A549 (cell line): Measurements from ENCODE around the gene TBC1D1. TPM values are rescaled to one million over a fixed set of nuclear protein-coding genes. Genes with fewer than 3 reads are reported as not detected.

Experiments
- ATAC-seq, 2 experiments: fragments of 200-7000 bp in 1 of 2; fragments of >200 bp in 1 of 2; cut with Nextera tagmentation in 1 of 2; cut with Tn5 transposase in 1 of 2; 3 replicates each; pipeline versions ENCODE4 v1.8.0 to v1.9.1; 2018 to 2020; ENCODE audit warnings: mild to moderate bottlenecking in 1 of 2, moderate library complexity in 1 of 2
- CTCF ChIA-PET: fragments of 300-600 bp; sonication (Branson Sonifier 250); formaldehyde crosslinking; extraction: SDS; loops from one replicate; lab custom pipeline; 2021; ENCODE audit warnings: antibody characterized with exemption, inconsistent platforms; lab: Yijun Ruan, JAX
- POLR2A ChIA-PET: fragments of 350-600 bp; formaldehyde crosslinking; extraction: SDS; loops from one replicate; lab custom pipeline; 2021; ENCODE audit warnings: antibody characterized with exemption, inconsistent platforms; lab: Yijun Ruan, JAX
- DNase-seq, 2 experiments: peaks; one replicate each; pipeline versions ENCODE4 v3.0.0 to v3.0.0-alpha.2; 2011 to 2016; ENCODE audit warnings: low read depth in 1 of 2, low spot score in 1 of 2
- FAIRE-seq: peaks from 2 replicates; lab custom pipeline; 2011; peaks lifted over from hg19 to GRCh38; lab: Jason Lieb, UNC
- H3K27ac ChIP-seq, 2 experiments: fragments of >200 bp; sonication (Bioruptor Twin); formaldehyde crosslinking; 3 replicates each; pipeline ENCODE4 v1.5.1; 2016 to 2017
- H3K4me1 ChIP-seq: fragments of >200 bp; sonication (Bioruptor Twin); formaldehyde crosslinking; 3 replicates; pipeline ENCODE4 v1.6.1; 2016
- H3K4me2 ChIP-seq: fragments of >200 bp; sonication (Bioruptor Twin); formaldehyde crosslinking; 3 replicates; pipeline ENCODE4 v1.6.1; 2016
- H3K4me3 ChIP-seq: fragments of >200 bp; sonication (Bioruptor Twin); formaldehyde crosslinking; 3 replicates; pipeline ENCODE4 v1.5.1; 2016
- H3K9me3 ChIP-seq: fragments of >200 bp; sonication (Bioruptor Twin); formaldehyde crosslinking; 3 replicates; pipeline ENCODE4 v1.6.1; 2016
- CBX2 ChIP-seq: fragments of 200-600 bp; sonication (generic); IDR thresholded peaks from 2 replicates; pipeline ENCODE4 v1.6.1; 2016; ENCODE audit warnings: low read depth, mild to moderate bottlenecking, borderline replicate concordance
- CBX8 ChIP-seq: fragments of 200-600 bp; sonication (generic); IDR thresholded peaks from 2 replicates; pipeline ENCODE4 v1.6.1; 2016
- CEBPB ChIP-seq, 2 experiments: fragments of >200 bp in 1 of 2; sonication (Bioruptor Twin) in 1 of 2; formaldehyde crosslinking in 1 of 2; IDR thresholded peaks; 2 replicates each; pipeline ENCODE4 v1.6.1; 2012 to 2016
- CHD2 ChIP-seq: fragments of 150-350 bp; IDR thresholded peaks from 2 replicates; pipeline ENCODE4 v1.6.1; 2014; ENCODE audit warnings: low read length; ENCODE audit not compliant: partially characterized antibody
- E2F6 ChIP-seq: IDR thresholded peaks from 2 replicates; pipeline ENCODE4 v1.6.1; 2012; ENCODE audit warnings: low read depth, borderline replicate concordance
- EHF ChIP-seq: fragments of 250-450 bp; sonication (Bioruptor Pico); IDR thresholded peaks from 2 replicates; pipeline ENCODE4 v1.5.0; 2020; ENCODE audit warnings: mild to moderate bottlenecking
- EHMT2 ChIP-seq: fragments of 200-600 bp; sonication (generic); IDR thresholded peaks from 2 replicates; pipeline ENCODE4 v1.6.1; 2016; ENCODE audit warnings: antibody characterized with exemption, low read depth, mild to moderate bottlenecking, moderate library complexity
- GATA3 ChIP-seq: IDR thresholded peaks from 2 replicates; pipeline ENCODE4 v1.6.1; 2012; ENCODE audit warnings: borderline replicate concordance
- HMGXB4 ChIP-seq: fragments of 250-450 bp; sonication (Bioruptor Pico); IDR thresholded peaks from 2 replicates; pipeline ENCODE4 v1.5.0; 2021; ENCODE audit warnings: mild to moderate bottlenecking, moderate library complexity, borderline replicate concordance
- HOXB13 ChIP-seq: fragments of 250-450 bp; sonication (Bioruptor Pico); IDR thresholded peaks from 2 replicates; pipeline ENCODE4 v1.5.0; 2020; ENCODE audit warnings: low read depth, mild to moderate bottlenecking, moderate library complexity
- JUN ChIP-seq, 2 experiments: fragments of >200 bp; sonication (Bioruptor Twin); formaldehyde crosslinking; IDR thresholded peaks; 2 replicates in 1 of 2; 3 replicates in 1 of 2; pipeline ENCODE4 v1.6.1; 2016 to 2017
- KDM5A ChIP-seq: fragments of 200-600 bp; sonication (generic); IDR thresholded peaks from 2 replicates; pipeline ENCODE4 v1.6.1; 2016; ENCODE audit warnings: antibody characterized with exemption, mild to moderate bottlenecking
- MAZ ChIP-seq: fragments of 150-350 bp; IDR thresholded peaks from 2 replicates; pipeline ENCODE4 v1.6.1; 2014; ENCODE audit warnings: antibody characterized with exemption, low read depth, low read length, borderline replicate concordance
- NR3C1 ChIP-seq: fragments of >200 bp; sonication (Bioruptor Twin); formaldehyde crosslinking; IDR thresholded peaks from 3 replicates; pipeline ENCODE4 v1.6.1; 2017
- PHF8 ChIP-seq: fragments of 200-600 bp; sonication (generic); IDR thresholded peaks from 2 replicates; pipeline ENCODE4 v1.6.1; 2016; ENCODE audit warnings: low read depth, mild to moderate bottlenecking, antibody characterized with exemption, moderate library complexity, borderline replicate concordance
- POLR2AphosphoS2 ChIP-seq: conservative IDR thresholded peaks from 2 replicates; pipeline ENCODE4 v1.6.1; 2012; ENCODE audit warnings: low read length, improper control_type of control experiment, inconsistent platforms
- RCOR1 ChIP-seq: fragments of 150-350 bp; IDR thresholded peaks from 2 replicates; pipeline ENCODE4 v1.6.1; 2014; ENCODE audit warnings: antibody characterized with exemption, low read length, low read depth
- REST ChIP-seq: fragments of 200-600 bp; sonication (generic); IDR thresholded peaks from 2 replicates; pipeline ENCODE4 v1.6.1; 2016; ENCODE audit warnings: antibody characterized with exemption, mild to moderate bottlenecking, moderate library complexity
- RFX5 ChIP-seq: fragments of 450-650 bp; IDR thresholded peaks from 2 replicates; pipeline ENCODE4 v1.7.1; 2014; ENCODE audit warnings: antibody characterized with exemption, mild to moderate bottlenecking, moderate library complexity
- SREBF2 ChIP-seq: fragments of 450-650 bp; IDR thresholded peaks from 2 replicates; pipeline ENCODE4 v1.6.1; 2014; ENCODE audit warnings: mild to moderate bottlenecking, moderate library complexity
- TFCP2L1 ChIP-seq: fragments of 250-450 bp; sonication (Bioruptor Pico); IDR thresholded peaks from 2 replicates; pipeline ENCODE4 v1.5.0; 2021; ENCODE audit warnings: mild to moderate bottlenecking
- USF2 ChIP-seq: fragments of 450-650 bp; IDR thresholded peaks from 2 replicates; pipeline ENCODE4 v1.6.1; 2014; ENCODE audit warnings: antibody characterized with exemption
- ZNF302 ChIP-seq: fragments of 250-450 bp; sonication (Bioruptor Pico); IDR thresholded peaks from 2 replicates; pipeline ENCODE4 v1.9.0; 2021; ENCODE audit warnings: inconsistent platforms, mild to moderate bottlenecking, moderate library complexity
- WGBS: methylation state at CpG from one replicate; pipeline ENCODE4 v1.1.6; 2017; ENCODE audit errors: missing lambda C conversion rate; 5-methylcytosine and 5-hydroxymethylcytosine counted together
- polyA plus RNA-seq, 4 experiments: library from polyadenylated mRNA; depleted of rRNA in 3 of 4; stranded (reverse); fragments of >200 nt; fragmentation: RNase III in 1 of 4; extraction: RNeasy Plus Mini Kit Qiagen cat#74134 plus additional on column Dnase treatment in 1 of 4; gene quantifications; 2 replicates in 3 of 4; 3 replicates in 1 of 4; pipeline ENCODE4 v1.2.3, GENCODE V29; 2011 to 2017
- TF ChIP-seq, protein P1 (sequence below): fragments of >200 bp; sonication (Bioruptor Twin); formaldehyde crosslinking; IDR thresholded peaks from 3 replicates; pipeline ENCODE4 v1.6.1; 2016
- TF ChIP-seq, protein P2 (sequence below): IDR thresholded peaks from 2 replicates; pipeline ENCODE4 v1.6.1; 2012
- TF ChIP-seq, protein P3 (sequence below): IDR thresholded peaks from 2 replicates; pipeline ENCODE4 v1.6.1; 2012

The TBC1D1 gene
- polyA plus RNA-seq, 2 of the 4 experiments (the other 2 are of a cell fraction), result 26.5 to 28.5 TPM

DNA sequence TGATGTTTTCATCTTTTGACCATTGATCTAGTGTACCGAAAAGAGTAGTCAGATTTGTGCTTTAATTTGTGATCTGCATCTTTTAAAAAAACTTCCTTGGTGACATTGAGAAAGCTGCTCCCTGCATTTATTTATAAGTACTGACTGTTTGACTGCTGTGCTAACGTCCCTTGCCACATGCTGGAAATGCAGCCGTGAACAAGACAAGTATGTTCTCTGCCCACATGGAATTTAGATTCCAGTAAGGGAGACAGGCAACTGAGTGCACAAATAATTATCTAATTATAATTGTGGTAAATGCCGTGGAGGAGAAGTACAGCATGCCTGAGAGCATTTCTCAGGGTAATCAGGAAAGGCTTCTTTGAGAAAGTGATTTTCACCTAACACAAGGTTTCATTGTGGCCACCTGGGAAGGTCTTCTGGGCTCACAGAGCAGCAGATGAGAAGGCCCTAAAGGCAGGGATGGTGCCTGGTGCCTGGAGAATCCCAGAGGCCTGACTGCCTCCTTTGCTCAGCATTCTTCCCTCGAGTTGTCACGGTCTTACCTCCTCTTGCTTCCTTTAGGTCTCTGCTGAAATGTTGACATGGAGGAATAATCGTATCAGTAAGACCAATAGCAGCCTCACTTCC lies 125.1 kb downstream of the TBC1D1 start:
- no peak for DNase-seq
- Histone ChIP-seq H3K9me3 (no peaks in the 10 kb centered on the region), H3K4me1 (no peaks in the 10 kb centered on the region; the same call in 2 of the 3 replicates), H3K4me3 (no peak overlapping the region), H3K4me2 (no peak overlapping the region), H3K27ac (no peak overlapping the region)
- CTCF ChIA-PET, result interaction anchor here (1.4 kb wide), 1 partner anchor 20 kb away, joined by 3 read pairs; no protein-coding TSS in a partner anchor
- ATAC-seq, result no peak
- TF ChIP-seq NR3C1 (no peak), POLR2AphosphoS2 (no peak), PHF8 (no peak), E2F6 (no peak), RFX5 (no peak), MAZ (no peak), HOXB13 (CRISPR knock-in tag) (no peak), RCOR1 (no peak)
- TF ChIP-seq, protein P1, sequence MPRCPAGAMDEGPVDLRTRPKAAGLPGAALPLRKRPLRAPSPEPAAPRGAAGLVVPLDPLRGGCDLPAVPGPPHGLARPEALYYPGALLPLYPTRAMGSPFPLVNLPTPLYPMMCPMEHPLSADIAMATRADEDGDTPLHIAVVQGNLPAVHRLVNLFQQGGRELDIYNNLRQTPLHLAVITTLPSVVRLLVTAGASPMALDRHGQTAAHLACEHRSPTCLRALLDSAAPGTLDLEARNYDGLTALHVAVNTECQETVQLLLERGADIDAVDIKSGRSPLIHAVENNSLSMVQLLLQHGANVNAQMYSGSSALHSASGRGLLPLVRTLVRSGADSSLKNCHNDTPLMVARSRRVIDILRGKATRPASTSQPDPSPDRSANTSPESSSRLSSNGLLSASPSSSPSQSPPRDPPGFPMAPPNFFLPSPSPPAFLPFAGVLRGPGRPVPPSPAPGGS, result no peak
- TF ChIP-seq, protein P2, sequence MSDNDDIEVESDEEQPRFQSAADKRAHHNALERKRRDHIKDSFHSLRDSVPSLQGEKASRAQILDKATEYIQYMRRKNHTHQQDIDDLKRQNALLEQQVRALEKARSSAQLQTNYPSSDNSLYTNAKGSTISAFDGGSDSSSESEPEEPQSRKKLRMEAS, result no peak
- FAIRE-seq, result no peak
- POLR2A ChIA-PET, result no interaction called here
- WGBS, result 94% methylated on average over 7 of the region's 7 CpGs

DNA sequence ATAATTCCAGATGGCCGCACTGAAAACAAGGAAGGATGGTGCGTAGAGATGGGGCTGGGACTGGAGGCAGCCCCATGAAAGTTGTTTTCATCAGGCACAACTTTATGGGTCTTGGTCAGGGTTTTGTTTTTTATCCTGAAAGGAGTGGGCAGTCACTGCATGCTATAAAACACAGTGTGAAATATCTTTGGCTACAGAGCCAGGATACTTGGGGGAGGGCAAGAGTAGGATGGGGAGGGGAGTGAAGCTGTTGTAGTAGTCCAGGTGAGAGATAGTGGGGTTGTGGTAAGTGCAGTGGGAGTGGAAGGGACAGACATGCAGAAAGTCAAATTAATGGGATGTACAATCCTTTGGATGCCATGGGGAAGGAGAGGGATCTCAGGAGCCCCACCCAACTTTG lies 125.8 kb downstream of the TBC1D1 start:
- no peak overlapping the region for H3K27ac ChIP-seq
- 92% methylated on average over 2 of the region's 2 CpGs for WGBS
- CTCF ChIA-PET, result interaction anchor here (1.4 to 1.6 kb wide), 2 partner anchors 15 to 19 kb away, joined by 3 read pairs; no protein-coding TSS in a partner anchor
- H3K4me2 ChIP-seq, result no peak overlapping the region
- H3K4me1 ChIP-seq, result no peaks in the 10 kb centered on the region; the same call in 2 of the 3 replicates
- TF ChIP-seq GATA3 (no peak), EHF (no peak), CHD2 (no peak), JUN (IDR thresholded peaks at IDR 0.05) (no peak), HMGXB4 (CRISPR knock-in tag) (no peak), ZNF302 (CRISPR knock-in tag) (no peak), EHMT2 (no peak), CBX8 (no peak), SREBF2 (no peak), CBX2 (no peak), KDM5A (no peak), USF2 (no peak), CEBPB (IDR thresholded peaks at IDR 0.05) (no peak), TFCP2L1 (no peak), REST (no peak)
- TF ChIP-seq, protein P3, sequence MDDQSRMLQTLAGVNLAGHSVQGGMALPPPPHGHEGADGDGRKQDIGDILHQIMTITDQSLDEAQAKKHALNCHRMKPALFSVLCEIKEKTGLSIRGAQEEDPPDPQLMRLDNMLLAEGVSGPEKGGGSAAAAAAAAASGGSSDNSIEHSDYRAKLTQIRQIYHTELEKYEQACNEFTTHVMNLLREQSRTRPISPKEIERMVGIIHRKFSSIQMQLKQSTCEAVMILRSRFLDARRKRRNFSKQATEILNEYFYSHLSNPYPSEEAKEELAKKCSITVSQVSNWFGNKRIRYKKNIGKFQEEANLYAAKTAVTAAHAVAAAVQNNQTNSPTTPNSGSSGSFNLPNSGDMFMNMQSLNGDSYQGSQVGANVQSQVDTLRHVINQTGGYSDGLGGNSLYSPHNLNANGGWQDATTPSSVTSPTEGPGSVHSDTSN, result no peak
- no peak for DNase-seq
- H3K4me3 ChIP-seq, result no peak overlapping the region
- H3K9me3 ChIP-seq, result no peaks in the 10 kb centered on the region
- POLR2A ChIA-PET, result no interaction called here
- no peak for FAIRE-seq
- ATAC-seq, result no peak
